Measurements from ENCODE around the gene LAYN.
A peak's percentile ranks its signal among the peaks of the same experiment; 100 is the strongest.

LAYN gene

GRCh38 chr11:111510311-111510710 is 30.2 kb upstream of the LAYN start:
- Histone ChIP-seq H3K27me3 (replicated peaks) (no peaks in the 10 kb centered on the region), H3K4me3 (ENCODE audit: low read depth, low read length) (no peak overlapping the region), H3K27ac (no peak overlapping the region), H3K36me3 (replicated peaks) (no peaks in the 10 kb centered on the region)
- DNase-seq = no peak
- no peak for TF ChIP-seq CTCF (IDR thresholded peaks at IDR 0.05; ENCODE audit: low read depth, low read length, missing control alignments)
- in situ Hi-C loops (cut with HindIII; ENCODE audit: low pct_ligation_motif_present, low sequenced_read_pairs) = no loop called here

- no peak for TF ChIP-seq CTCF (IDR thresholded peaks at IDR 0.05; ENCODE audit: low read depth, low read length, missing control alignments)
Measured at GRCh38 chr11:111512296-111513239, 28.0 kb upstream of the LAYN start, which contains the start of gene BTG4. Gene BTG4, minus strand, starts transcription at chr11:111512386. Its CDS starts 13,610 bp downstream, at chr11:111498776.

GRCh38 chr11:111513240-111513605 is 27.3 kb upstream of the LAYN start:
- Histone ChIP-seq H3K27ac (no peak overlapping the region), H3K36me3 (replicated peaks) (no peaks in the 10 kb centered on the region), H3K27me3 (replicated peaks) (no peaks in the 10 kb centered on the region), H3K4me3 (ENCODE audit: low read depth, low read length) (peak overlapping the region; percentile 57)
- no peak for DNase-seq
- no peak for TF ChIP-seq CTCF (IDR thresholded peaks at IDR 0.05; ENCODE audit: low read depth, low read length, missing control alignments)
- in situ Hi-C loops (cut with HindIII; ENCODE audit: low pct_ligation_motif_present, low sequenced_read_pairs) = no loop called here

More at GRCh38 chr11:111512296-111513239, 28.0 kb upstream of the LAYN start, which contains the start of gene BTG4:
- Histone ChIP-seq H3K27ac (no peak within 1 kb of the TSS), H3K4me3 (ENCODE audit: low read depth, low read length) (peak within 1 kb of the TSS; percentile 57), H3K36me3 (replicated peaks) (no peaks in the 10 kb centered on the region), H3K27me3 (replicated peaks) (no peaks in the 10 kb centered on the region)
- in situ Hi-C loops (cut with HindIII; ENCODE audit: low pct_ligation_motif_present, low sequenced_read_pairs) = no loop called here
- DNase-seq = no peak

- no peak for DNase-seq
- in situ Hi-C loops (cut with HindIII; ENCODE audit: low pct_ligation_motif_present, low sequenced_read_pairs) = no loop called here
- peak within 1 kb of the TSS; percentile 54 for H3K4me3 ChIP-seq (ENCODE audit: low read depth, low read length)
Measured at GRCh38 chr11:111514216-111515031, 26.1 kb upstream of the LAYN start, which contains the start of gene HOATZ. Gene HOATZ, plus strand, starts transcription at chr11:111514778. Its CDS starts 7 bp downstream, at chr11:111514785.

GRCh38 chr11:111515591-111515990 is 24.9 kb upstream of the LAYN start:
- no peaks in the 10 kb centered on the region for H3K36me3 ChIP-seq (replicated peaks)
- H3K27ac ChIP-seq = no peak overlapping the region
- in situ Hi-C loops (cut with HindIII; ENCODE audit: low pct_ligation_motif_present, low sequenced_read_pairs) = no loop called here
- H3K4me3 ChIP-seq (ENCODE audit: low read depth, low read length) = no peak overlapping the region
- no peak for TF ChIP-seq CTCF (IDR thresholded peaks at IDR 0.05; ENCODE audit: low read depth, low read length, missing control alignments)
- DNase-seq = no peak
- H3K27me3 ChIP-seq (replicated peaks) = no peaks in the 10 kb centered on the region

More at GRCh38 chr11:111514216-111515031, 26.1 kb upstream of the LAYN start, which contains the start of gene HOATZ:
- H3K27ac ChIP-seq = no peak within 1 kb of the TSS
- no peaks in the 10 kb centered on the region for H3K27me3 ChIP-seq (replicated peaks)
- no peaks in the 10 kb centered on the region for H3K36me3 ChIP-seq (replicated peaks)
- peak; percentile 53 for TF ChIP-seq CTCF (IDR thresholded peaks at IDR 0.05; ENCODE audit: low read depth, low read length, missing control alignments)

Measured in brain microvascular endothelial cell (primary cell).